Suprapubic skin (tissue), 4 donors: ENCODE measurements around the gene PDHB. TPM values are rescaled to one million over a fixed set of nuclear protein-coding genes. Genes with fewer than 3 reads are reported as not detected.

ENCODE experiments used
- DNase-seq, 2 donors: peaks; one replicate each; pipeline ENCODE4 v3.0.0-alpha.2; 2019; ENCODE audit warnings: low spot score in 2 of 2
- H3K27ac ChIP-seq: fragments of 200-600 bp; sonication (generic); one replicate; pipeline ENCODE4 v1.5.1; 2019
- H3K27me3 ChIP-seq: fragments of 200-600 bp; sonication (generic); one replicate; pipeline ENCODE4 v1.5.1; 2019
- H3K36me3 ChIP-seq: fragments of 200-600 bp; sonication (generic); one replicate; pipeline ENCODE4 v1.5.1; 2019
- H3K4me1 ChIP-seq: fragments of 200-600 bp; sonication (generic); one replicate; pipeline ENCODE4 v1.5.1; 2019
- H3K4me3 ChIP-seq: fragments of 200-600 bp; sonication (generic); one replicate; pipeline ENCODE4 v1.5.1; 2019; ENCODE audit warnings: mild to moderate bottlenecking
- H3K9me3 ChIP-seq: fragments of 200-600 bp; sonication (generic); one replicate; pipeline ENCODE4 v1.5.1; 2019
- CTCF ChIP-seq, 2 donors: fragments of 200-600 bp in 1 of 2; fragments of 450-650 bp in 1 of 2; sonication (generic) in 1 of 2; IDR thresholded peaks; one replicate each; pipeline ENCODE4 v1.5.1; 2016 to 2019; ENCODE audit warnings: antibody characterized with exemption in 2 of 2, mild to moderate bottlenecking in 1 of 2, moderate library complexity in 1 of 2
- EP300 ChIP-seq: sonication (generic); formaldehyde crosslinking; IDR thresholded peaks from one replicate; pipeline ENCODE4 v1.6.1; 2017; ENCODE audit warnings: antibody characterized with exemption
- POLR2A ChIP-seq, 2 donors: fragments of 450-650 bp; IDR thresholded peaks; one replicate each; pipeline ENCODE4 v1.6.1; 2017; ENCODE audit warnings: antibody characterized with exemption in 2 of 2, mild to moderate bottlenecking in 2 of 2, moderate library complexity in 2 of 2
- POLR2AphosphoS5 ChIP-seq, 3 donors: sonication (generic); formaldehyde crosslinking; IDR thresholded peaks; one replicate each; pipeline ENCODE4 v1.6.1; 2017; ENCODE audit warnings: antibody characterized with exemption in 3 of 3
- WGBS: methylation state at CpG from one replicate; pipeline ENCODE4 v1.1.5; 2018; 5-methylcytosine and 5-hydroxymethylcytosine counted together
- total RNA-seq, 4 donors: library from RNA; depleted of rRNA; stranded (reverse); fragments of >200 nt; gene quantifications; one replicate each; pipeline ENCODE4 v1.1.0, GENCODE V29; 2016

Gene PDHB
- total RNA-seq, 4 donors from 2014 or later = 49.9 to 89.8 (median 78.0) TPM

- TF ChIP-seq POLR2AphosphoS5 (IDR thresholded peaks at IDR 0.05) (no peak), EP300 (no peak), CTCF (IDR thresholded peaks at IDR 0.05) (no peak), POLR2A (IDR thresholded peaks at IDR 0.05) (no peak)
- Histone ChIP-seq H3K9me3 (no peaks in the 10 kb centered on the region), H3K4me3 (no peak overlapping the region), H3K27ac (no peak overlapping the region), H3K27me3 (no peaks in the 10 kb centered on the region), H3K4me1 (peaks cover 7% of the 10 kb centered on the region), H3K36me3 (peaks cover 51% of the 10 kb centered on the region)
- no peak for DNase-seq
- 83% methylated on average over 3 of the region's 3 CpGs for WGBS
Measured at GRCh38 chr3:58409663-58410062, 24.0 kb downstream of the PDHB start.

GRCh38 chr3:58408906-58409305 is 24.7 kb downstream of the PDHB start:
- 85% methylated on average over 5 of the region's 5 CpGs for WGBS
- TF ChIP-seq POLR2AphosphoS5 (IDR thresholded peaks at IDR 0.05) (no peak), POLR2A (IDR thresholded peaks at IDR 0.05) (no peak), CTCF (IDR thresholded peaks at IDR 0.05) (no peak), EP300 (no peak)
- Histone ChIP-seq H3K36me3 (peaks cover 54% of the 10 kb centered on the region), H3K4me3 (no peak overlapping the region), H3K9me3 (no peaks in the 10 kb centered on the region), H3K4me1 (peaks cover under 1% of the 10 kb centered on the region), H3K27me3 (no peaks in the 10 kb centered on the region), H3K27ac (no peak overlapping the region)
- DNase-seq = no peak

GRCh38 chr3:58404396-58404795 is 29.2 kb downstream of the PDHB start:
- no peaks in the 10 kb centered on the region for H3K4me1 ChIP-seq
- H3K9me3 ChIP-seq = no peaks in the 10 kb centered on the region
- WGBS = 68% methylated on average over 4 of the region's 4 CpGs
- H3K27ac ChIP-seq = no peak overlapping the region
- no peaks in the 10 kb centered on the region for H3K27me3 ChIP-seq
- TF ChIP-seq EP300 (no peak), POLR2AphosphoS5 (IDR thresholded peaks at IDR 0.05) (no peak), CTCF (IDR thresholded peaks at IDR 0.05) (no peak), POLR2A (IDR thresholded peaks at IDR 0.05) (no peak)
- no peak for DNase-seq
- H3K36me3 ChIP-seq = peaks cover 51% of the 10 kb centered on the region
- H3K4me3 ChIP-seq = no peak overlapping the region

- H3K4me3 ChIP-seq = no peak overlapping the region
- 90% methylated on average over 6 of the region's 6 CpGs for WGBS
- H3K36me3 ChIP-seq = peaks cover 51% of the 10 kb centered on the region
- no peak for TF ChIP-seq CTCF (IDR thresholded peaks at IDR 0.05)
- TF ChIP-seq POLR2AphosphoS5 (IDR thresholded peaks at IDR 0.05) = no peak
- TF ChIP-seq POLR2A (IDR thresholded peaks at IDR 0.05) = no peak
- TF ChIP-seq EP300 = no peak
- no peaks in the 10 kb centered on the region for H3K9me3 ChIP-seq
- no peaks in the 10 kb centered on the region for H3K27me3 ChIP-seq
- no peak overlapping the region for H3K27ac ChIP-seq
- no peaks in the 10 kb centered on the region for H3K4me1 ChIP-seq
- no peak for DNase-seq
Measured at GRCh38 chr3:58403513-58404109, 30.0 kb downstream of the PDHB start.

- no peak overlapping the region for H3K4me3 ChIP-seq
- WGBS = 87% methylated on average over 9 of the region's 9 CpGs
- TF ChIP-seq POLR2A (IDR thresholded peaks at IDR 0.05) (no peak), CTCF (IDR thresholded peaks at IDR 0.05) (no peak), EP300 (no peak), POLR2AphosphoS5 (IDR thresholded peaks at IDR 0.05) (no peak)
- H3K4me1 ChIP-seq = no peaks in the 10 kb centered on the region
- peaks cover 76% of the 10 kb centered on the region for H3K36me3 ChIP-seq
- H3K27me3 ChIP-seq = no peaks in the 10 kb centered on the region
- DNase-seq = no peak
- H3K27ac ChIP-seq = no peak overlapping the region
- no peaks in the 10 kb centered on the region for H3K9me3 ChIP-seq
Measured at GRCh38 chr3:58398669-58399333, 34.8 kb downstream of the PDHB start.
